Trophoblast cell (in vitro differentiated cells and primary cell): ENCODE results near the gene FYB1.

Source experiments
- DNase-seq, 2 donors: peaks; one replicate each; pipeline ENCODE4 v3.0.0-alpha.2; 2016
- H2AFZ ChIP-seq: 2 replicates; pipeline ENCODE4 v1.6.1; 2013; ENCODE audit warnings: low read length, moderate library complexity, mild to moderate bottlenecking; ENCODE audit not compliant: insufficient read depth, poor library complexity
- H2AK5ac ChIP-seq: 2 replicates; pipeline ENCODE4 v1.6.1; 2013; ENCODE audit warnings: mild to moderate bottlenecking, low read length
- H2BK120ac ChIP-seq: 2 replicates; pipeline ENCODE4 v1.6.1; 2013; ENCODE audit warnings: low read length, mild to moderate bottlenecking, moderate library complexity; ENCODE audit not compliant: insufficient read depth, poor library complexity
- H2BK12ac ChIP-seq: 2 replicates; pipeline ENCODE4 v1.6.1; 2013; ENCODE audit warnings: mild to moderate bottlenecking, low read length, moderate library complexity
- H2BK5ac ChIP-seq: 2 replicates; pipeline ENCODE4 v1.6.1; 2013; ENCODE audit warnings: low read length, low read depth, moderate library complexity, mild to moderate bottlenecking; ENCODE audit not compliant: poor library complexity
- H3K14ac ChIP-seq: 2 replicates; pipeline ENCODE4 v1.6.1; 2013; ENCODE audit warnings: mild to moderate bottlenecking, low read length
- H3K18ac ChIP-seq: 2 replicates; pipeline ENCODE4 v1.6.1; 2013; ENCODE audit warnings: mild to moderate bottlenecking, low read length
- H3K23ac ChIP-seq: 2 replicates; pipeline ENCODE4 v1.6.1; 2013; ENCODE audit warnings: low read length
- H3K27ac ChIP-seq: 2 replicates; pipeline ENCODE4 v1.5.1; 2013; ENCODE audit warnings: low read depth, mild to moderate bottlenecking, inconsistent platforms, low read length, moderate library complexity
- H3K27me3 ChIP-seq: 2 replicates; pipeline ENCODE4 v1.6.1; 2013; ENCODE audit warnings: inconsistent platforms, mild to moderate bottlenecking, low read length, moderate library complexity; ENCODE audit not compliant: insufficient read depth
- H3K36me3 ChIP-seq, 2 experiments: 1 replicate in 1 of 2; 2 replicates in 1 of 2; pipeline ENCODE4 v1.6.1; 2013; ENCODE audit warnings: low read length in 2 of 2, mild to moderate bottlenecking in 2 of 2, moderate library complexity in 1 of 2; ENCODE audit not compliant: insufficient read depth in 2 of 2, control insufficient read depth in 1 of 2
- H3K4ac ChIP-seq: 2 replicates; pipeline ENCODE4 v1.6.1; 2013; ENCODE audit warnings: low read depth, mild to moderate bottlenecking, low read length, moderate library complexity
- H3K4me1 ChIP-seq, 2 experiments: 1 replicate in 1 of 2; 2 replicates in 1 of 2; pipeline ENCODE4 v1.6.1; 2013; ENCODE audit warnings: low read length in 2 of 2, mild to moderate bottlenecking in 2 of 2, moderate library complexity in 1 of 2; ENCODE audit not compliant: insufficient read depth in 2 of 2, control insufficient read depth in 1 of 2
- H3K4me2 ChIP-seq: 2 replicates; pipeline ENCODE4 v1.6.1; 2013; ENCODE audit warnings: inconsistent platforms, mild to moderate bottlenecking, low read length, moderate library complexity
- H3K4me3 ChIP-seq: 2 replicates; pipeline ENCODE4 v1.5.1; 2013; ENCODE audit warnings: mild to moderate bottlenecking, low read depth, low read length, inconsistent platforms
- H3K79me1 ChIP-seq: one replicate; pipeline ENCODE4 v1.6.1; 2013; ENCODE audit warnings: low read length
- H3K79me2 ChIP-seq: 2 replicates; pipeline ENCODE4 v1.6.1; 2013; ENCODE audit warnings: low read length, mild to moderate bottlenecking; ENCODE audit not compliant: control insufficient read depth, insufficient read depth, poor library complexity
- H3K9ac ChIP-seq: 2 replicates; pipeline ENCODE4 v1.6.1; 2013; ENCODE audit warnings: mild to moderate bottlenecking, low read length
- H3K9me3 ChIP-seq: 2 replicates; pipeline ENCODE4 v1.6.1; 2013; ENCODE audit warnings: low read depth, mild to moderate bottlenecking, control low read depth, inconsistent platforms, low read length; ENCODE audit not compliant: insufficient read depth
- H4K12ac ChIP-seq: 2 replicates; pipeline ENCODE4 v1.6.1; 2013; ENCODE audit warnings: low read depth, mild to moderate bottlenecking, low read length, moderate library complexity
- H4K8ac ChIP-seq: 2 replicates; pipeline ENCODE4 v1.6.1; 2013; ENCODE audit warnings: low read depth, mild to moderate bottlenecking, low read length, moderate library complexity
- H4K91ac ChIP-seq: one replicate; pipeline ENCODE4 v1.6.1; 2013; ENCODE audit warnings: low read depth, mild to moderate bottlenecking, low read length, moderate library complexity
- WGBS: extraction: QIAGEN DNeasy Blood & Tissue Kit; methylation state at CpG from one replicate; pipeline ENCODE4 v1.1.7; 2013; ENCODE audit warnings: missing lambda C conversion rate; ENCODE audit not compliant: insufficient read length, insufficient coverage; ENCODE audit errors: extremely low coverage; 5-methylcytosine and 5-hydroxymethylcytosine counted together

The FYB1 gene

DNA sequence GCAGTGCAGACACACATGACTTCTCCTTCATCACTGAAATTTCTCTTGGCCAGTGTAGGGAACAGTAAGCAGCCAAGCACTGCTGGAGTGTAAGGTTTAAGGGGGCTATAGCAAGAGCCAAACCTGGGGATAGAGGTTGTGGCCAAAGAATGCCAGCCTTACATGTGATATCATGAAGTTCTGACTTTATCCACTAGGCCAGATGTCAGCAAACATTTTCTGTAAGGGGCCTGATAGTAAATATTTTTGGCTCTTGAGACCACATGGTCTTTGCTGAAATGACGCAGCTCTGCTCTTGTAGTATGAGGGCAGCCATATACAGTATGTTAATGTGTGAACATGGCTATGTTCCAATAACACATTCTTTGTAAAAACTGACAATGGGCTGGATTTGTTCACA, 29.7 kb upstream of the FYB1 start:
- Histone ChIP-seq H4K8ac (no peak overlapping the region), H3K14ac (no peak overlapping the region), H3K4me2 (no peak overlapping the region), H3K27ac (no peak overlapping the region), H2AFZ (no peak overlapping the region), H3K27me3 (no peaks in the 10 kb centered on the region), H2BK5ac (no peak overlapping the region), H3K4me3 (no peak overlapping the region), H3K23ac (no peak overlapping the region), H3K4ac (no peak overlapping the region), H4K91ac (no peak overlapping the region), H4K12ac (no peak overlapping the region), H2AK5ac (no peak overlapping the region), H3K79me1 (no peaks in the 10 kb centered on the region), H2BK12ac (no peak overlapping the region), H3K36me3 (no peaks in the 10 kb centered on the region), H2BK120ac (no peak overlapping the region), H3K18ac (no peak overlapping the region), H3K4me1 (no peaks in the 10 kb centered on the region), H3K9me3 (no peaks in the 10 kb centered on the region), H3K9ac (no peak overlapping the region), H3K79me2 (no peaks in the 10 kb centered on the region)
- WGBS = no CpG with 5 or more reads among the region's 1 CpG
- no peak for DNase-seq

- H3K36me3 ChIP-seq = no peaks in the 10 kb centered on the region
- no peak overlapping the region for H4K91ac ChIP-seq
- H2BK12ac ChIP-seq = no peak overlapping the region
- no peaks in the 10 kb centered on the region for H3K79me2 ChIP-seq
- WGBS = no CpG with 5 or more reads among the region's 1 CpG
- no peak overlapping the region for H3K14ac ChIP-seq
- H3K4me2 ChIP-seq = no peak overlapping the region
- no peaks in the 10 kb centered on the region for H3K79me1 ChIP-seq
- H3K27ac ChIP-seq = no peak overlapping the region
- H2BK120ac ChIP-seq = no peak overlapping the region
- no peaks in the 10 kb centered on the region for H3K4me1 ChIP-seq
- no peak overlapping the region for H3K18ac ChIP-seq
- H3K23ac ChIP-seq = no peak overlapping the region
- H2AK5ac ChIP-seq = no peak overlapping the region
- H4K12ac ChIP-seq = no peak overlapping the region
- no peak overlapping the region for H2AFZ ChIP-seq
- H2BK5ac ChIP-seq = no peak overlapping the region
- H4K8ac ChIP-seq = no peak overlapping the region
- H3K27me3 ChIP-seq = no peaks in the 10 kb centered on the region
- no peak for DNase-seq
- H3K9me3 ChIP-seq = no peaks in the 10 kb centered on the region
- H3K4me3 ChIP-seq = no peak overlapping the region
- H3K4ac ChIP-seq = no peak overlapping the region
- H3K9ac ChIP-seq = no peak overlapping the region
Measured at GRCh38 chr5:39240750-39241149, 21.4 kb upstream of the FYB1 start.

- H2BK120ac ChIP-seq = no peak overlapping the region
- no peaks in the 10 kb centered on the region for H3K79me1 ChIP-seq
- H3K9ac ChIP-seq = no peak overlapping the region
- no peak overlapping the region for H3K23ac ChIP-seq
- H2BK5ac ChIP-seq = no peak overlapping the region
- no peak overlapping the region for H3K4me2 ChIP-seq
- H3K9me3 ChIP-seq = no peaks in the 10 kb centered on the region
- no peaks in the 10 kb centered on the region for H3K36me3 ChIP-seq
- no peaks in the 10 kb centered on the region for H3K79me2 ChIP-seq
- no peak overlapping the region for H2AK5ac ChIP-seq
- no peak overlapping the region for H3K14ac ChIP-seq
- no peak overlapping the region for H2BK12ac ChIP-seq
- H3K27me3 ChIP-seq = no peaks in the 10 kb centered on the region
- DNase-seq = no peak
- no peak overlapping the region for H4K12ac ChIP-seq
- H3K18ac ChIP-seq = no peak overlapping the region
- no peak overlapping the region for H4K91ac ChIP-seq
- H4K8ac ChIP-seq = no peak overlapping the region
- H3K4me3 ChIP-seq = no peak overlapping the region
- H3K4ac ChIP-seq = no peak overlapping the region
- H3K27ac ChIP-seq = no peak overlapping the region
- H3K4me1 ChIP-seq = no peaks in the 10 kb centered on the region
- no CpG with 5 or more reads among the region's 3 CpGs for WGBS
- H2AFZ ChIP-seq = no peak overlapping the region
Measured at GRCh38 chr5:39238366-39239105, 19.2 kb upstream of the FYB1 start.

DNA sequence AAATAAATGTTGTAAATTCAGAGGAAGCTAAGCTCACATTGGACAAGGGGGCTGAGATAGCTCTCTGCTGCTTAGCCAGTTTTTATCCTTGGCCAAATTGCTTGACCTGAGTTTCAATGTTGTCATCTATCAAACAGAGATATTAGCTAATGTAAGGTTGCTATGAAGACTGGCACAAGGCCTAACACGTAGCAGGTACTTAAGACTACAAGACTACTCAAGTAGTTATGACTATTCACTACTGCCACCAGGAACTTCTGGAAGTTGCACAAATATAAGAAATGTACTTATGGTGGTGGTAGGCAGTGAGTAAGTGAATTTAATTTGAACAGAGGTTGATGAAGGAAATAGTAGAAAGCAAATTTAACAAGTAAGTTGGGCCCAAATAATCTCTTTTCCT, 17.4 kb upstream of the FYB1 start:
- Histone ChIP-seq H3K18ac (no peak overlapping the region), H4K91ac (no peak overlapping the region), H2BK5ac (no peak overlapping the region), H3K4ac (no peak overlapping the region), H3K79me2 (no peaks in the 10 kb centered on the region), H2AK5ac (no peak overlapping the region), H2BK120ac (no peak overlapping the region), H3K4me2 (no peak overlapping the region), H3K23ac (no peak overlapping the region), H3K79me1 (no peaks in the 10 kb centered on the region), H2BK12ac (no peak overlapping the region), H3K4me1 (no peaks in the 10 kb centered on the region), H3K9me3 (no peaks in the 10 kb centered on the region), H4K8ac (no peak overlapping the region), H3K27me3 (no peaks in the 10 kb centered on the region), H3K36me3 (no peaks in the 10 kb centered on the region), H3K4me3 (no peak overlapping the region), H3K9ac (no peak overlapping the region), H2AFZ (no peak overlapping the region), H4K12ac (no peak overlapping the region), H3K27ac (no peak overlapping the region), H3K14ac (no peak overlapping the region)
- no peak for DNase-seq
- no CpG with 5 or more reads among the region's 1 CpG for WGBS
